PC-3 (cell line): ENCODE results near the gene TTYH2. TPM values are rescaled to one million over a fixed set of nuclear protein-coding genes. Genes with fewer than 3 reads are reported as not detected.

Experiments used
- ATAC-seq: fragments of 200-7000 bp; cut with Tn5 transposase; 2 replicates; pipeline ENCODE4 v1.9.1; 2020; ENCODE audit warnings: mild to moderate bottlenecking, moderate library complexity
- BruUV-seq: library from RNA; stranded (reverse); fragments of 400-500 nt; replicated peaks from 2 replicates; lab custom pipeline; 2021; lab: Mats Ljungman, UMichigan
- CTCF ChIA-PET: fragments of 300-600 bp; sonication (Branson Sonifier 250); formaldehyde crosslinking; loops from one replicate; lab custom pipeline; 2022; ENCODE audit warnings: antibody characterized with exemption; lab: Charles Lee
- POLR2A ChIA-PET: fragments of 300-600 bp; sonication (Branson Sonifier 250); formaldehyde crosslinking; loops from one replicate; lab custom pipeline; 2022; ENCODE audit warnings: antibody characterized with exemption; ENCODE audit not compliant: unreplicated experiment; lab: Charles Lee
- DNase-seq: peaks from one replicate; pipeline ENCODE4 v3.0.0-alpha.2; 2015
- H2AFZ ChIP-seq: fragments of 300-600 bp; sonication (generic); 2 replicates; pipeline ENCODE4 v1.6.0; 2016; ENCODE audit warnings: antibody characterized with exemption, low read length
- H3F3A ChIP-seq: fragments of 300-600 bp; sonication (generic); one replicate; pipeline ENCODE4 v1.6.0; 2017; ENCODE audit warnings: antibody characterized with exemption, low read length, control low read depth, mild to moderate bottlenecking; ENCODE audit not compliant: unreplicated experiment
- H3K27ac ChIP-seq: fragments of 300-600 bp; sonication (generic); 2 replicates; pipeline ENCODE4 v1.5.1; 2016; ENCODE audit warnings: mild to moderate bottlenecking, low read length
- H3K27me3 ChIP-seq: fragments of 300-600 bp; sonication (generic); 2 replicates; pipeline ENCODE4 v1.6.1; 2016; ENCODE audit warnings: low read length, mixed read lengths
- H3K36me3 ChIP-seq: fragments of 300-600 bp; sonication (generic); 2 replicates; pipeline ENCODE4 v1.6.1; 2016; ENCODE audit warnings: low read depth, mixed run types, low read length, mixed read lengths
- H3K4me1 ChIP-seq: fragments of 300-600 bp; sonication (generic); 2 replicates; pipeline ENCODE4 v1.5.1; 2016; ENCODE audit warnings: low read length; ENCODE audit not compliant: insufficient read depth
- H3K4me2 ChIP-seq: fragments of 300-600 bp; sonication (generic); 2 replicates; pipeline ENCODE4 v1.6.0; 2016; ENCODE audit warnings: low read length
- H3K4me3 ChIP-seq: fragments of 300-600 bp; sonication (generic); 2 replicates; pipeline ENCODE4 v1.5.1; 2016; ENCODE audit warnings: mild to moderate bottlenecking, low read length, mixed read lengths
- H3K79me2 ChIP-seq: fragments of 300-600 bp; sonication (generic); 2 replicates; pipeline ENCODE4 v1.6.1; 2017; ENCODE audit warnings: low read length, mixed read lengths
- H3K9ac ChIP-seq: fragments of 300-600 bp; sonication (generic); 2 replicates; pipeline ENCODE4 v1.6.0; 2016; ENCODE audit warnings: mild to moderate bottlenecking, low read length
- H3K9me2 ChIP-seq: fragments of 300-600 bp; sonication (generic); replicated peaks from 2 replicates; pipeline ENCODE4 v1.6.1; 2016; ENCODE audit warnings: mixed run types, low read length, mixed read lengths
- H3K9me3 ChIP-seq: fragments of 300-600 bp; sonication (generic); 2 replicates; pipeline ENCODE4 v1.6.1; 2016; ENCODE audit warnings: low read length, mixed read lengths
- H4K20me1 ChIP-seq: fragments of 300-600 bp; sonication (generic); 2 replicates; pipeline ENCODE4 v1.6.1; 2016; ENCODE audit warnings: low read length, mixed read lengths
- EZH2 ChIP-seq: fragments of 300-600 bp; sonication (generic); IDR thresholded peaks from one replicate; pipeline ENCODE4 v1.6.1; 2017; ENCODE audit warnings: antibody characterized with exemption, mild to moderate bottlenecking, low read length; ENCODE audit not compliant: unreplicated experiment
- EZH2phosphoT487 ChIP-seq: fragments of 300-600 bp; sonication (generic); IDR thresholded peaks from 2 replicates; pipeline ENCODE4 v1.6.1; 2018; ENCODE audit warnings: mild to moderate bottlenecking, antibody characterized with exemption, low read length, borderline replicate concordance
- intact Hi-C: fragments of 100-400 bp; cut with micrococcal nuclease; formaldehyde crosslinking; loops from 2 replicates; pipeline ENCODE4 v1.9.0; 2023
- total RNA-seq: library from RNA; depleted of rRNA; stranded (reverse); fragments of >200 nt; gene quantifications from 2 replicates; pipeline ENCODE4 v1.2.3, GENCODE V29; 2014
- TF ChIP-seq, protein P1 (sequence below): fragments of 300-600 bp; sonication (generic); conservative IDR thresholded peaks from 2 replicates; pipeline ENCODE4 v1.5.1; 2017; ENCODE audit warnings: antibody characterized with exemption, low read depth, mild to moderate bottlenecking, low read length

TTYH2 gene
- total RNA-seq, 1 experiment from 2014 or later: 17.6 TPM

DNA sequence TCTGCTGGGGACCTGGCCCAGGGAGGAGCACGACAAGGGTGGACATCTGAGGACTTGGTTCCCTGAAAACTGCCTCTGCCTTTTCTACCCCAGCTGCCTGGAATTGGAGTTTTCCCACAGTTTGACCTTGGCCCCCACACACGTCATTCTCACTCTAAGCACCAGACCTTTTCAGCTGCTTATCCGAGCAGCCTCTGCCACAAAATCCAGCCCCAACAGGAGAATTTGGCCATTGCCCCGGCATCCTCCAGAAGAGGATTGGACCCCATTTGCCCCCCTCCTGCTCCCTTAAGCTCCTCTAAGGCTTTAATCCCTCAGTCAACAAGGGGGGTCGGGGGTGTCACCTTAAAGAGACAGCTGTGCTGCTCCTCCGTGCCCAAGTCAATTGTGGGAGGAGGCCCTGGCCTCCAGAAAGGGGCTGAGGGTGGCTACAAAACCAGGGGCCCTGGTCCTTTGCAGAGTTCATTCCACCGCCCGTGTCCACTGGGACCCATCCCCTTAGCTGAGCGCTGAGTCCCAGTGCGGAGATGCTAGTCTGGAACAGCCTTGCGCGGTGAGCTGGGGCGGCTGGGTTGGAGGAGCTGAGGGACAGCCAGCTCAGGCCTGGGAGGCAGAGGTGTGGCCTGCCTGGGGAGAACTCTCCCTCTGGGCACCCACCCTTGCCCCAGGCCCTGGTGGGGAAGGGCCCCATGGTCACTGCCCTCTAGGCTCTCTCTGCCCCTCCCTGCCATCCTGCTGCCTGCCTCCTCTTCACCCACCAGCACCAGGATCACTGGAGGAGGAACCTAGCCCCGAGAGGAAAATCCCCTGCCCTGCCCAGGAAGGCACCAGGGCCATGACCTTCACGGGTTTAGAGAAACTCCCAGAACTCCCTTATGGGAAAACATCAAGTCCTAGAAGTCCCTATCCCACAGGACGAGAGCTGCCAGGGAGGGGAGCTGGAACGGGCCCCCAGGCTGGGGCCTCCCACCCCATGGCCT lies 18.8 kb downstream of the TTYH2 start:
- DNase-seq (no peak), ATAC-seq (no peak)
- intact Hi-C loops: no loop called here
- ChIA-PET POLR2A (no interaction called here), CTCF (no interaction called here)
- Histone ChIP-seq H3K4me3 (no peak overlapping the region), H3K9me2 (no peaks in the 10 kb centered on the region), H3K9ac (no peak overlapping the region), H4K20me1 (no peaks in the 10 kb centered on the region), H3K27ac (no peak overlapping the region), H3K36me3 (no peaks in the 10 kb centered on the region), H3K9me3 (no peaks in the 10 kb centered on the region), H3K27me3 (no peaks in the 10 kb centered on the region), H3K4me1 (no peaks in the 10 kb centered on the region), H3K79me2 (no peaks in the 10 kb centered on the region), H3F3A (no peaks in the 10 kb centered on the region), H2AFZ (no peak overlapping the region), H3K4me2 (no peak overlapping the region)
- no TSS peak for BruUV-seq
- TF ChIP-seq, protein P1, sequence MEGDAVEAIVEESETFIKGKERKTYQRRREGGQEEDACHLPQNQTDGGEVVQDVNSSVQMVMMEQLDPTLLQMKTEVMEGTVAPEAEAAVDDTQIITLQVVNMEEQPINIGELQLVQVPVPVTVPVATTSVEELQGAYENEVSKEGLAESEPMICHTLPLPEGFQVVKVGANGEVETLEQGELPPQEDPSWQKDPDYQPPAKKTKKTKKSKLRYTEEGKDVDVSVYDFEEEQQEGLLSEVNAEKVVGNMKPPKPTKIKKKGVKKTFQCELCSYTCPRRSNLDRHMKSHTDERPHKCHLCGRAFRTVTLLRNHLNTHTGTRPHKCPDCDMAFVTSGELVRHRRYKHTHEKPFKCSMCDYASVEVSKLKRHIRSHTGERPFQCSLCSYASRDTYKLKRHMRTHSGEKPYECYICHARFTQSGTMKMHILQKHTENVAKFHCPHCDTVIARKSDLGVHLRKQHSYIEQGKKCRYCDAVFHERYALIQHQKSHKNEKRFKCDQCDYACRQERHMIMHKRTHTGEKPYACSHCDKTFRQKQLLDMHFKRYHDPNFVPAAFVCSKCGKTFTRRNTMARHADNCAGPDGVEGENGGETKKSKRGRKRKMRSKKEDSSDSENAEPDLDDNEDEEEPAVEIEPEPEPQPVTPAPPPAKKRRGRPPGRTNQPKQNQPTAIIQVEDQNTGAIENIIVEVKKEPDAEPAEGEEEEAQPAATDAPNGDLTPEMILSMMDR: no peak
- TF ChIP-seq EZH2 (no peak), EZH2phosphoT487 (no peak)

- ChIA-PET CTCF (no interaction called here), POLR2A (no interaction called here)
- DNase-seq (no peak), ATAC-seq (no peak)
- no peak overlapping the region for H3K9ac ChIP-seq
- no peak overlapping the region for H3K4me2 ChIP-seq
- H3K27me3 ChIP-seq: no peaks in the 10 kb centered on the region
- BruUV-seq: no TSS peak
- no peak overlapping the region for H2AFZ ChIP-seq
- H3K4me3 ChIP-seq: no peak overlapping the region
- no peak overlapping the region for H3K27ac ChIP-seq
- H3K79me2 ChIP-seq: no peaks in the 10 kb centered on the region
- H3K9me2 ChIP-seq: no peaks in the 10 kb centered on the region
- no peaks in the 10 kb centered on the region for H3K9me3 ChIP-seq
- no peak for TF ChIP-seq EZH2
- TF ChIP-seq, protein P1: no peak
- TF ChIP-seq EZH2phosphoT487: no peak
- intact Hi-C loops: no loop called here
- no peaks in the 10 kb centered on the region for H3K4me1 ChIP-seq
- no peaks in the 10 kb centered on the region for H3K36me3 ChIP-seq
- no peaks in the 10 kb centered on the region for H3F3A ChIP-seq
- no peaks in the 10 kb centered on the region for H4K20me1 ChIP-seq
These were observed 20.6 kb downstream of the TTYH2 start for GRCh38 chr17:74233937-74234336.

DNA sequence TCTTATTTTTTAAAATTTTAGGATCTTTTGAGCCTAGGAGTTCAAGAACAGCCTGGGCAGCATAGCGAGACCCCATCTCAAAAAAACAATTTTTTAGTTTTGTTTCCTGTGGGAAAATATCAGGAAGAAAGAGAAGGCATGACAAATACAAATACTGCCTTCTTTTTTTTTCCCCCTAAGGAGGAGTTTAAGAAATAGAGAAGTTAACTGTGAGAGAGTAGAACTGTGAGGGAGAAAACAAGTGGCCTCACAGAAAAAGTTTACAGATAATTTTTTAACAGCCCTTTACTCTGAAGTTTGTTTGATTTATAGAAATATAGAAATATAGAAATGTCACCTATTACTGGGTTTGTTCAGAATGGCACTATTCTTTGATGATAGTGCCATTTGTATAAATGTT lies 21.1 kb downstream of the TTYH2 start:
- intact Hi-C loops: no loop called here
- ATAC-seq (no peak), DNase-seq (no peak)
- Histone ChIP-seq H3K4me2 (no peak overlapping the region), H3K9me2 (no peaks in the 10 kb centered on the region), H4K20me1 (no peaks in the 10 kb centered on the region), H3K4me1 (no peaks in the 10 kb centered on the region), H3K27me3 (no peaks in the 10 kb centered on the region), H3K27ac (no peak overlapping the region), H3K36me3 (no peaks in the 10 kb centered on the region), H3K9ac (no peak overlapping the region), H3F3A (no peaks in the 10 kb centered on the region), H3K9me3 (no peaks in the 10 kb centered on the region), H2AFZ (no peak overlapping the region), H3K79me2 (no peaks in the 10 kb centered on the region), H3K4me3 (no peak overlapping the region)
- ChIA-PET POLR2A (no interaction called here), CTCF (no interaction called here)
- no TSS peak for BruUV-seq
- TF ChIP-seq, protein P1: no peak
- TF ChIP-seq EZH2: no peak
- TF ChIP-seq EZH2phosphoT487: no peak
